NCI-H345 treated with DMSO at 0.1 percent for 48 hours (cell line): ENCODE data around the gene CHD9NB.
A peak's percentile ranks its signal among the peaks of the same experiment; 100 is the strongest.

Experiments
- DNase-seq: peaks from one replicate; lab custom pipeline; 2025; ENCODE audit not compliant: unreplicated experiment; lab: John Stamatoyannopoulos, UW

Gene CHD9NB

DNA sequence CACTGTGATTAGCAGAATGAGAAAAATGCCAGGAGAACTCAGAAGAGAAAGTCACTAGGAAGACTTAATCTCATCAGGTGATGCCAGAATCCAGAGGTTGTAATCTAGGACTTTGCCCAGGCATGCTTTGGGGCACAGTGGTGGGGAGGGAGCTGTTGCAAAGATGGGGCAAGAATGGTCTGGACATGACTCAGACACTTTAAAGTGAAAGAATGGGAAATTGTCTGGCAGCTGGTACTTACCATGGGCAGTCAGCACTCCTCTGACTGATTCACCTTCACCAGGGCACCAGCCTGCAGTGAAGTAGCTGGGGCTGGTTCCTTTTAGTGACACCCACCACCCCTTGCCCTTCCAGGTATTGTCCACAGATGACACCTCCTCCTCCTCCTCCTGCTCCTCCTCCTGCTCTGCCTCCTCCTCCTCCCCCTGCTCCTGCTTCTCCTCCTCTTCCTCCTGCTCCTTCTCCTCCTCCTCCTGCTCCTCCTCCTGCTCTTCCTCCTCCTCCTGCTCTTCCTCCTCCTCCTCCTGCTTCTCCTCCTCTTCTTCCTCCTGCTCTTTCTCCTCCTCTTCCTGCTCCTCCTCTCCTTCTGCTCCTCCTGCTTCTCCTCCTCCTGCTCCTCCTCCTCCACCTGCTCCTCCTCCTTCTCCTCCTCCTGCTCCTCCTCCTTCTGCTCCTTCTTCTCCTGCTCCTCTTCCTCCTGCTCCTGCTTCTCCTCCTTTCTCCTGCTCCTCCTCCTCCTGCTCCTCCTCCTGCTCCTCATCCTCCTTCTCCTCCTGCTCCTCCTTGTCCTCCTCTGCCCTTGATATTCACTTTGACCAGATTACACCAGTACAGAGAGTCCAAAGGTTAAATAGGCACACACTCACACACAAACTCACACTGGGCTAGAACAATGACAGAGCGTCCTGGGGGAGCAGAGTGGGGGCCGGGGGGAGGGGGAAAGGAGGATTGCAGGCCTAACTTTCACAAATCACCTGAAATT lies at the start of gene CHD9NB:
Gene CHD9NB (minus strand): TSS at position 379 of the 983 bp plus-strand sequence. CDS start 8,739 bp downstream, outside the sequence.
- no peak for DNase-seq

DNA sequence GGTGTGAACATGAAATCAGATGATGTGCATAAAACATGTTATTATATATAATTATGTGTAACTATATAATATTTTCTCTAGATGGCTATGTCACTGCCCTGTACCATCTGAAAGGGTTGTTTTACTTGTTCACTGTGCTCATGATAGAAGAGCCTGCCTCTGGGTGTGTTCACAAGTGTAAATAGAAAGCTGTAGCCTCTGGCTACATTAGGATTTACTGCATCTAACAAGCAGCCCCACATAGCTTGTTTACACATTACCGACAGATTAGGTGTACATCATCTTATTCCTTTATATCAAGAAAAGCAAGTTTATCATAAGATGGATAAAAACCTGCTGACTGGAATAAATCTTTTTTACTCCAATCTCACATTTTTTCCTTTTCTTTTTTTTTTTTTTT lies 48.2 kb upstream of the CHD9NB start:
- no peak for DNase-seq

DNA sequence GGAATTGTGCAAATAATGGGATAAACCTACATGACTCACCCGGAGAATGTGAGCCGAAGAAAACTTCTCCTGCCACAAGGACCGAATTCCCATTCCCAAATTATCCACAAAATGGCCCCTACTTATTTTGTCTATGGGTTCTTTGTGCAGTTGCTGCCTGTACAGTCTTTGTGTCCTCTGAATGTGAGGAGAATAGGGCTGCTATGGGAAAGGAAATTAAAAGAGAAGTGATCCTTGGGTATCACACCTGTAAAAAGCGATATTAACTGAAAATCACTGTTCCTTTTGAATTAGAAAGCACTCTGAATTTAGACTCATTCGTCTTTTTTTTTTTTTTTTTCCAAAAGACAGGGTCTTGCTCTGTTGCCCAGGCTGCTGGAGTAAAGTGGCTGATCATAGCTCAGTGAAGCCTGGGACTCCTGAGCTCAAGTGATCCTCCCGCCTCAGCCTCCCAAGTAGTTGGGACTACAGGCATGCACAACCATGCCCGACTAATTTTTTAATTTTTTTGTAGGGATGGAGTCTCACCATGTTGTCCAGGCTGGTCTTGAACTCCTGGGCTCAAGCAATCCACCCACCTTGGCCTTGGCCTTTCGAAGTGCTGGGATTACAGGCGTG lies 47.5 kb upstream of the CHD9NB start:
- no peak for DNase-seq

DNA sequence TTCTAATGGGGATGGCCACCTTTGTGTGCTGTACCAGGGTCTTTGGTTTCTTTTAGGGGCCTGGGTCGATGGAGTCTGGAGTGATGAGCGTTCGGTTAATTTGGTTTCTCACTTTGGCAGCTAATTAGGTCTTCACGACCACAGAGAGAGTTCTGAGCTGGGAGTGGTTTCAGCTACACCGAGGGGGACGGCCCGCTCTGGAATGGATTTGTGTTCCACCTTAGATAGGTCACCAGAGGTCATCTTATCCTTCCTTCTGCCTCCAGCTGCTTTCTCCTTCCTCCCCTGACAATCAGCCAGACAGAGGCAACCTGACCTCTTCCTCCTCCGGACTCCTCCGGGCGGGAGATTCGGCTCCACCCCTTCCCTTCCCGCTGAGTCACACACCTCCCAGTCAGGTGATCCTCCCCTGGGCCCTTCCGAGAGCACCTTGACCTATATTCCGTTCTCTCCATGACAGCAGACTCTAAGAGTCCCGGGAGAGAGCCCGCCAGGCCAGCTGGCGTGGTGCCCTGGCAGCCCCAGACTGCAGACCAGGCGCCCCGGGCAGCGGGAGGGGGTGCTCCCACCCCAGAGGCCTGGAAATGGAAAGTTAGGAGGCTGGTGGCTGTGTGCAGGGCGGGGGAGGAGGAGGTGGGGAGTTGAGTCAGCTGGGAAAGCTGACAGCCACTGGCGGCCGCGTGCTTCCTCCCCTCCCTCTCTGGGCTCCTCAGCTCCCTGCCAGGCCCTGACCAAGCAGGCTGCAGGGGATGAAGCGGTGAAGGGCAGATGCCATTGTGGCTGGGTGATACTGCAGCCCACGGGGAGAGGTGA lies 46.8 kb upstream of the CHD9NB start:
- DNase-seq, result peak; percentile 57

DNA sequence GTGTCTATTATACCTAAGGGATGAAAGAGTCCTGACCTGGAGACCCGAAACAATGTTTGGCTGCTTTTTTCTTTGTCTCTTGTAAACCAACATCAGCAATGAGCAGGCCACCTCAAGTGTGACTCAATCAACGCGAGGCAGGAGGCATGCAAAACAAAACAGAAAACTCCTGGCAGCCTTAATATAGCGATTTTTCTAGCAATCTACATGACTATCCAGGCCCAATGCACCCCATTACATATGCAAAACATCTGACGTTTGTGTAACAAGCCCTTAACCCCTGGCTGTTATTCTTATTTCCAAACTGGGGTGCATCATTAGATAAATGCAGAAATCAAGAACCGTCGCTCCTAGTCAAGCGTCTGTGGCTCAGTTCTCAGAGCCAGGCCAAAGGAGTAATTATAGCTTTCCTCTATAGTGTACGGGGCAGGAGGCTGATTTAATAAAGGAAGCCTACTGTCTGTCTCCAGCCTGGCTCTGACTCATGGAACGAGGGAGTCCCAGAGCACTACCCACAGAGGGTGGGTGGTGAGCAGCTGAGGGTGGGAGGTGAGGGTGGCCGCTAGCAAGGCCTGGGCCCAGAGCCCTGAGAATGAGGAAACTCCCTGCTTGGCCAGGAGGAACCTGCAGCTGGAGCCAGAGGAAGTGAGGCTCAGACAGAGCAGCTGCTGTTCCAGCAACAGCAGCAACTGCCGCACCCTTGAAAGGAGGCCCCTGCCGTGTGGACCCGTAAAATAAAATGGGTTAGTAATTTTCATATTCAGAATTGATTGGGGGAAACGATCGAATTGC lies 46.0 kb upstream of the CHD9NB start:
- no peak for DNase-seq

DNA sequence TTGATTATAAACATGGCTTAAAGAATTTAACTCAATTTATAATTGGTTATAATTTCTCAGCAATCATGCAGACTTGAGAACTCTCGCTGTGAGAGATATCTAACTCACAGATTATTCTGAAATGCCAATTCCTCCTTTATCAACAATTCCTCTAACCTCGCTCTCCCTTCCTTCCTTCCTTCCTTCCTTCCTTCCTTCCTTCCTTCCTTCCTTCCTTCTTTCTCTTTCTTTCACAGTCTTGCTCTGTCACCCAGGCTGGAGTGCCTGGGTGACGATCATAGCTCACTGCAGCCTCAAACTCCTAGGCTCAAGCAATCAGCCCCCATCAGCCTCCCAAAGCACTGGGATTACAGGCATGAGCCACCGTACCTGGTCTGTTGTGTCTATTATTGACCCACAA lies 44.5 kb upstream of the CHD9NB start:
- DNase-seq, result no peak

DNA sequence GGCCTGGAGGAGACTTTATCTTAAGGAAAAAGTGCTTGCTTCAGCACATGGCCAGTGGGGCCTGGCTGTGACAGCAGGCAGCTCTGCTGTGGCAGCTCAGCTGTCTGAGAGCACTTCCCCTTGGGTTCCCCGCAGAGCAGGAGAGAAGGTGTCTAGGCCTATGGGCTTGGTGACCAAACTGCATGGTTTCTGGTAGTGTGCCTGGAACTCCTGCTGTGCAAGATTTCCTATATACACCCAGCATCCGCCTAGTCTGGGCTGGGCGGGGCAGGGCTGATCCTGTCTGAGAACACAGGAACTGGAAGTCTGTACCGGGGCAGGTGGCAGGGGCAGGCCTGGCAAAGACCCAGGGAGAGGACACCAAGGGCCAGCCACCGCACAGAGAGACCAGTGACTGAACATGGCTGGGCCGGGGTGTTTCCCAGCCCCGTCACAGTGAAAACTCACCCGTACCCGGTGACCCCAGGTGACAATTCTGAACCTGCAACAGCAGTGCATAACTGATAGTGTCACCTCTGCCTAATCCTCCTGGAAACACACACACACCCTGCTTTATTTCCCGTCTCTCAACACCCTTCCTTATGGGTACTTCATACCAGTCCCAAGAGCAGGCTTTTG lies 41.4 kb upstream of the CHD9NB start:
- peak; percentile 25 for DNase-seq

DNA sequence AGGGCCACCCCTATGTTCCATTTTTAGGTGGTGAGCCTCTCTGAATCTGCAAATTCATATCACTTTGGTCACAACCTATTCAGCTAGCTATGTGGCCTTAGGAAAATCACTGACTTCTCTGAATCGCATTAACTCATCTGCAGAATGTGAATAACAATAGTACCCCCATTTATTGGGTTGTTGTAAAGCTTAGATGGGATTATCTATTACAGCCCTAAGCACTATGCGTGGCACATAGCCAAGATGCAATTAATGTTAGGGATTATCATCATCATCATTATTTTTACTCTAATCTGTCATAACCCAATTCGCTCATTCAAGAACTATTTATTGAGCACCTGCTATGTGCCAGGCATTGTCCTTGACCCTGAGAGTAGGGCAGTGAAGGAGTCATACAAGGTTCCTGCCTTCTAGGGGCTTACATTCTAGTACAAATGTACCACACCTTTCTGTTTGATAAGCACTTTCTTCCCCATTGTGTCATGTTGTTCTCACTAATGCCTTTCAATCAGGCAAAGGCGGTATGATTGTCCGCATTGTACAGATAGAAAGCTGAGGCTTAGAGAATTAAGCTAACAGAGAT lies 40.6 kb upstream of the CHD9NB start:
- no peak for DNase-seq

DNA sequence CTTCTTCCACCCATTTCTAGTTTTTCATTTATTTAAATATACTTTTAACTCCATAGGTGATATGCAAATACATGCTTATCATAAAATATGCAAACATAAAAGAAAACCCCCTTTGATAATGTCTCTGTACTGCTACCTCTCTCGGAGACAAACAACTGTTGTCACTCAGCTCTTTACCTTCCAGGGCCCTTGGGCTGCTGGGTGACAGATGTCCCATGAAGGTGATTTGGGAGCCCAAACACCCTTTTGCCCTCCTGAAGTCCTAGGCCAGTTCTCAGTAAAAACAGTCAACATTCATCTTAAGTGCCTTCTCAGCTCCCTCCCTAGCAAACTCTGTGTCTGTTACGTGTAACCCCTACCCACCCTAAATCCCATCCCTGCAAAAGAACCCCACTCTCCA lies 39.6 kb upstream of the CHD9NB start:
- DNase-seq, result no peak

DNA sequence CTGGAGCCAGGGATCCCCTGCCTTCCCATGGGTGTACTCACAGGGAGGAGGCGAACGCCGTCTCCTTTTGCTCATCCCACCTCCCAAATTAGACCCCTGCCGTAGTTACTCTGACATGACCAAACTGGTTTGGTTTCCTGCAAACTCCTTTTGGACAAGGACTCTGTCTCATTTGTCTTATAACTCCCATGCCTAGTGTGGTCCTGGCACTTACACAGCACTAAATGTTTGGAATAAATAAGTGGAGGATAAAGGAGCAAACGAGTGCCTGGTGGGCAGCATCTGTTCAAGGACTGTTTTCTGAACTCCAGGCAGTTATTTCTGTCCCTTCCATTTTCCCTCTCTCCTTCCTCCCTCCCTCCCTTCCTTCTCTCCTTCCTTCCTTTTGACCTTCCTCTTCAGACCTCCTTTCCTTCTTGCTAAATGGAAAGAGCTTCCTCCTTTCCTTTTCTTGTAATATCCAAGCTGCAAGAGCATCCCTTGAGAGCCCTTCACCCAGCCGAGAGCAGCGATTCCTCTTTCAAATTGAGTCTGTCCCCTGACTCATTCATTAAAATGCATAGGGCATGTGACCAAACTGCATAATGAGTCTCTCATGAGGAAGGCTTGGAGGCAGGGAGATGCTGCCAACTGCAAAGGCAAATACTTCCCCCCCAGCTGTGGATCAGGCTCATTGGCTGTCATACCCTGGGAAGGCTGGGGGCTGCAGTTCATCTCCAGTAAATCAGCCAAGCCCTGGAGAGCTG lies 38.9 kb upstream of the CHD9NB start:
- DNase-seq, result peak; percentile 57

DNA sequence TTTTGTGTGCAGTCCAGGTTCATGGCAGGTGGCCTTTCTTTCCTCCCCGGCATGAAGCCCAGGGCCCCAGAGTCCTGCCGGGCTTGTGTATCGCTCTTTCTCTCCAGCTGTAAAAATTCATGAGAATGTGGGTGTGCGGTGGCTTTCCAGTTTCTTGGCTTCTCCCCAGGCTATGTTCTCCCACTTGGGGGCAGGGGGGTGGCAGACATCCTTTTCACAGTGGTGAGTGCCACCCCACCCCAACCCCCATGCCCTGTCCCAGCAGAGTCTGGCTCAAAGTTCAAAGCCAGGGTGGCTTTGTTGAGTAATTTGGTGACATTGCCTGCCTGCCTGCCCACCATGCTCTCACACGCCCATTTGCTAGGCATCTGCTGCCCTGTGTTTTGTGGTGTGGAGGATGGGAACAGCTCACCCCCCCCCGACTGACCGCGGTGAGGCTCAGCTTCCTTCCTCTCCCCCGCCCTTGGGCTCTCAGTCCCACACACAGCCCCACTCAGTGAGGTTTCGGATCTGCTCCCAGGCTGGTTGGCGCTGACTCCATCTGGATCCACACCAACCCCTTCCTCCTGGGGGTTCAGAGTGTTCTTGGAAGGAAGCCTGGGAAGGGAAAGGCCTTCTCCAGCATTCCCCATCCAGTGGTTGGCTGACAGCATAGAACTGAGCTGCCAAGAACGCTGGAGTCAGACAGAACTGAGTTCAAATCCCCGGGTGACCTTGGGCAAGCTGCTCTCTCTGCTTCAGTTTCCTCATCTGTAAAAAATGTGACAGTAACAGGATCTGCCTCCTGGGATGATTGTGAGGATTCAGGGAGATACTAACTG lies 38.1 kb upstream of the CHD9NB start:
- no peak for DNase-seq

DNA sequence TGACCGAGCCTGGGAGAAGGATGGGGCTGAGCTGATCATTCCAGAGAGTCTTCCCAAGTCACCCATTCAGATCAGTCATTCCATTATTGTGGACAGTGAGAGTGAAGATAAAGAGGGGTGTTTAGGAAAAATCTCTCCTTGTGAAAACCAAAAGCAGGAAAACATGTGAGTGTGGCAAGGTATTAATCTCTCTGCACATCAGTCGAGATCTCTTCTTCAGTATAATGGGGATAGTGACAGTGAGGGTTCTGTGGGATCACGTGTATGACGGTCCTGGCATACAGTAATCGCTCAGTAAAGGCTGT lies 37.5 kb upstream of the CHD9NB start:
- DNase-seq, result no peak

DNA sequence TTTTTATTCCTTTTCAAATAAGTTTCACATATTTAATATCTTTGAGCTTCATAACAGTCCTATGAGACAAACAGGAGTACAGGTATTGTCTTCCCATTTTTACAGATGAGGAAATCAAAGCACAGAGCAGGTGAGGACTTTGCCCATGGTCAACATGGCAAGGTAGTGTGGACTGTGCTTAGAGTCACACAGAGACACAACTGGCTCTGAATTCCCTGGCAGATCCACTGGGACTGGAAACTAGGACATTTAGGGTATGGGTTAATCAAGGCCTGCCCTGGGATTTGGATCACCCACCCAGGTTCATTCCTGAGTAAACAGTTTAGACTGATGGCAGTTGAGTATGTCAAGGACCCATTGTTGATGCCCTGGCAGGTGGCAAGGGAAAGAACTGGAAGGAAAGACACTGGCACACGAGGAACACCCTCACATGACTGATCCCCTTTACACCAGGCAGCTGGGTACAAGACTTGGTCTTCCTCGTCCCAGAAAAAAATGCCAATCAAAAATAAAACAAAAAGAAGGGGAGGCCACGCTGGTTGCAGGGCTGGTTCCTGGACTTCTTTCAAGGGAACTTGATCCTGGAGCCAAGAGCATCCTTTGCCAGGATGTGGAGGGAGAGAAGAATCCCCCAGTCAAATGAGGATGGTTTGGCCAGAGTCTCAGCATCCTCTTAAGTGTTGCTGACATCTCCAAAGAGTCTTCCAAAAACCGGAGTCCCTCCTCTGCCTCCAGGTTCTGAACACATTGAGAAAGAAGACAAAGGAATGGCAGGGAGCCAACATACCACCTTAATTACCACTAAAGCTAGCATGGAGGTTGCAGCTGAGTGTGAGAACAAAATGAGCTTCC lies 37.0 kb upstream of the CHD9NB start:
- peak; percentile 7 for DNase-seq

DNA sequence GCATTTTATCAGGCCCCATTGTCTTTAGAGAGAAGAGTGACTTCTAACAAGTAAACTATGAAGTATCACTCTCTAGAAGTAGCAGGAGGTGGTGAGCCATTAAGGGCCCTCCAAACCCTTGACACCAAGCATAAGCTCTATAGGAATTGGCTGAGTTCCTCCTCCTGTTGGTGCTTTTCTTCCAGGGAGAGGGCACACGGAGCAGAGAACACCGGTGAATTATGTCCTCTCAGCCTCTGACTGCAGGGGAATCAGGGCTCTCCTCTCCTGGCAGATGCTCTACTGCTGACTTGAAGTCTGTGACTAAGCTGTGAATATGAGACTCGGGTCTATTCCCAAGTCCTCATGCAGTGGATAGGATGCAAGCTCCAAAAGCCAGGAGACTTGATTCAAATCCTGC lies 34.4 kb upstream of the CHD9NB start:
- no peak for DNase-seq

DNA sequence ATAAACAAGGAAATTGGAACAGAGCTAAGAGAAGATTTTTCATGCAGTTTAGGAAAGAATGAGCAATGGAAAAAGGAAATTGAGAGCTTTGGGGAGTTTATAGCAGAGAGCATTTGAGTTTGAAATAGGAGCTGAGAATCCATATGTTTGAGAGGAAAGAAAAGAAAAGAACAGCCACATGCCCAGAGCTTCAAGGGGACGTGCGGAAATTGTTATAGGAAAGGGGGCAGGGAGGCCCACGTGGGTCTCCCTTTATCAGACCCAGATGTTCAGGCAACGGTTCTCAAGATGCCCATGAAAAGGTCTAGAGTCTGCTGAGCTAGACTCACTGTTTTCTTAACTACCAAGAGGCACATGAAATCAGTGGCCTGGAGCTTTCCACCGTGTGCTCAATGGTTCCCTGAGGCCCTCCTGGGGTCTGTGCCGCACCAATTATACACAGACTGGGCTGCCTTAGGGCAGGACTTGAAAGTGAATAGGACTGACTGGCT lies 33.3 kb upstream of the CHD9NB start:
- DNase-seq, result peak; percentile 7

DNA sequence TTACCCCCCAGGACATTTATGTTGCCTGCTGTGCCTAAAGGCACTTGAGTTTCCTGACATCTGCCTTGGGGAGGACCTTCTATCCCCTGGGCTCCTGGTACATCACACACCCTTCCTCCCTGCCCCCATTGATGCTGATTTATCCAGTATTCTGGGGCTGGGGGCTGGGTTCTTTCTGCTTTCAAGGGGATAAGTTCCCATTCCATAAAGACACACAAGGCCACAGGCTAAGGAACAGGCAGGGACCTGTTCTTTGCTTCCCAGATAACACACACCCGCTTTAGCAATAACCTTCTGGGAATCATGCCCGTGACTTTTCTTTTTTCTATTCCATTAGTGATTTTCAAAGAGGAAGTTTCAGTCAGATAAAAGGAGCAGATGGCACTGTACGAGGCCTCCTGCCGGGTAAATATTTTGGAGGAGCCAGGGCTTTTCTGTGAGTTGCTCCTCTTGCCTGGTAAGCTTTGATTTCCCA lies 32.7 kb upstream of the CHD9NB start:
- peak; percentile 18 for DNase-seq

DNA sequence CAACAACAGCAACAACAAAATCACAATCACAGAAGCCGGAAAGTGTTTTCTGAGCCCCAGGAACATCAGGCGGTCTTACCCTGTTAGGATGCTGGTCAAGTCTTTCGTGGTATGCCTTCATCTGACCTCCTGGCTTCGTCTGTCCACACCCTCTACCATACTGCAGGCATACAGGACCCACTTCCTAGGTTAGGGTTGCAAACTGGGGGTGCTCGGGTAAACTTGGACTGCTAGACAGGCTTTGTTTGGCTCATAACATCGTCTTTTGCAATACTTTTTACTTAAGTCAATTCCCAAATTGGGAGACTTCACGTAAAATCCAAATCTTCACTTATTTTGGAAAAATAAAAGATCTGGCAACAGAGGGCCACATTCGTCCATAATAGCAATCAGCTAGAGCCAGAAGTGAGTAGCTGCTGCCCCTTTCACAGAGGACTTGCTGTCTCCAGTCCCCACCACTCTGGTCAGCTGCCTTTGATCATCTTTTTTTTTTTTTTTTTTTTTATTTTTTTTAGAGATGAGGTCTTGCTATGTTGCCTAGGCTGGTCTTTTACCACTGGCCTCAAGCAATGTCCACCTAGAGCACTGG lies 32.1 kb upstream of the CHD9NB start:
- DNase-seq, result no peak
